Prostate gland (tissue), 2 donors: ENCODE measurements around the gene ZNF132.

Experiments used
- CTCF ChIP-seq, 4 experiments: fragments of 200-600 bp in 2 of 4; fragments of 450-650 bp in 2 of 4; sonication (generic) in 2 of 4; IDR thresholded peaks; 1 replicate in 3 of 4; 2 replicates in 1 of 4; pipeline ENCODE4 v1.5.1; 2016 to 2019; ENCODE audit warnings: antibody characterized with exemption in 4 of 4, mild to moderate bottlenecking in 2 of 4, moderate library complexity in 2 of 4
- POLR2A ChIP-seq: fragments of 450-650 bp; IDR thresholded peaks from one replicate; pipeline ENCODE4 v1.6.1; 2016; ENCODE audit warnings: antibody characterized with exemption, mild to moderate bottlenecking
- POLR2AphosphoS5 ChIP-seq: sonication (generic); formaldehyde crosslinking; IDR thresholded peaks from one replicate; pipeline ENCODE4 v1.6.1; 2017; ENCODE audit warnings: antibody characterized with exemption

DNA sequence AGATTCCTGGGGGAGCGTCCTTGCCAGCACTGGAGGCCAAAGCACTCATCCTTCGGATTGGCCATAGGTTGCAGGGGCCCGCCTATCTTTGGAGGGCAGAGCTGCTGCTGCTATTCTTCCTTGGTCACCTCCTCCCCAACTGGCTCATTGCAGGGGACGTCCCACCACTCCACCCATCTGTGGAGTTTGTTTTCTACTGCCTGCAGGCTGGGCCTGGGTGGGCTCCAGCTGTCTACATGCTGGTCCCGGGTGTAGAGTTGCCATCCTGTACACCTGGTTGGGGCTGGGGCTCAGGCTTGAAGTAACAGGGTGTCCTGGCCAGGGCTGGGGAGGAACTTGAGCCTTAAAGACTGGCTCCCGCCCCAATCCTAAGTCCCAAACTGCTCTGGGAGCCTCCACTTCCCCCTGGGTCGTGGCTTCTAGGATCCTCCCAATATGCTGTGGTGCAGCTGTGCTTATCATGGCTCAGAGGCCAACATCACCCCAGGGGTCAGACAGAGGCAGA, 42.4 kb downstream of the ZNF132 start:
- no peak for TF ChIP-seq CTCF (IDR thresholded peaks at IDR 0.05)
- TF ChIP-seq POLR2AphosphoS5: no peak
- TF ChIP-seq POLR2A: no peak
